ENCODE results near the gene RGL4. TPM values are rescaled to one million over a fixed set of nuclear protein-coding genes. Genes with fewer than 3 reads are reported as not detected.
"Not testable (repeated sequence)": the region's sequence is repeated elsewhere in the genome, so short reads cannot be mapped to it uniquely, and the experiment has no call there.

The RGL4 gene
- total RNA-seq, 2 donors from 2014 or later: 6.5 to 10.2 TPM

DNA sequence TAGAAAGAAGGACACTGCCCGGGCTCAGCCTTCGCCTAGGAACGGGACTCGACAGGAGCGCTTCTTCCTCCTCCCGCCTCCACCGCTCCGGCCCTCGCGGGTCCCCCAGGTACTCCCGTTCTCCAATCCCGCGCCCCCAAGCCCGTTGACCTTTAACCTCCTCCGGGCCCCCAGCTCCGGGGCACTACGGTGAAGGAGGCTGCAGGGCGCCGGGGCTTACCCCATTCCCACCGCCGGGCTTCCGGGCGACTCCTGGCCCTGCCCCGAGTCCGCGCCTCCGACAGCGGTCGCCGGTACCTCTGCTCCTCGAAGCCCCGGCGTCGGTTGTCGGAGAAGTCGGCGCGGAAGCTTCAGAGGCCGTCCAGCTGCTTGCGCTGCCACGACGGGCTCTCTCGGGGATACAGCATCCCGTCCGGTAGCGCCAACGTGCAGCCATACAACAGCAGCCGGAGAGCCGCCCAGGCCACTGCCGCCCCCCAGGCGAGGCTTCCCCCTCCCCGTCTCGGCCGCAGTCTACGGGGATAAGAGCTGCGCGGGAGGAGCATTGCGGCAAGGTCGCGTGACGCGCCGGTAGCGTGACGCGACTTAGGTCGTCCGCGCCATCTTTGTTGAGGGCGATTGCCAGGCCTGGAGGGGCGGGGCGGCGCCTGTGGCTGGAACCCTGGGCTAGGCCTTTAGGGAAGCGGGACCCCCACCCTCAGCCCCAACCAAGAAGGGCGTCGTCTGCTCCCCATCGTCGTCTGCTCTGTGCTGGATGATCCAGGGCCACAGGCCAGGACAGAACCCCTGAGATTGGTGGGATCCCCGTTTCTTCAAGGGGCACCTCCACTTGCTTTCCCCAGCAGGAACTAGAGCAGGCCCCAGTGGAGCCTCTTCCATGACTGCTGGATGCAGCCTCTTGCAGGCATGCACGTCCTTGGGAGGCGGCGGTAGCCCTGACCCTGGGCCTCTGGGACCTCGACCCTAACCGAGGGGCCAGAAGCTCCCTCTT is 26.3 kb downstream of the RGL4 start:
- peak; percentile 91 to 95 for ATAC-seq
- H3K9me3 Mint-ChIP-seq: no peaks in the 10 kb centered on the region
- peak overlapping the region; percentile 73 for H3K4me3 Mint-ChIP-seq
- H3K36me3 Mint-ChIP-seq: no peaks in the 10 kb centered on the region
- peak; percentile 87 for DNase-seq (ENCODE audit: low spot score)
- H3K27me3 Mint-ChIP-seq: no peaks in the 10 kb centered on the region
- H3K4me1 Mint-ChIP-seq (ENCODE audit: low read depth in 2 of 2): peaks cover 6 to 14% of the 10 kb centered on the region in 2 donors
- peak overlapping the region; percentile 76 to 87 for H3K27ac Mint-ChIP-seq

DNA sequence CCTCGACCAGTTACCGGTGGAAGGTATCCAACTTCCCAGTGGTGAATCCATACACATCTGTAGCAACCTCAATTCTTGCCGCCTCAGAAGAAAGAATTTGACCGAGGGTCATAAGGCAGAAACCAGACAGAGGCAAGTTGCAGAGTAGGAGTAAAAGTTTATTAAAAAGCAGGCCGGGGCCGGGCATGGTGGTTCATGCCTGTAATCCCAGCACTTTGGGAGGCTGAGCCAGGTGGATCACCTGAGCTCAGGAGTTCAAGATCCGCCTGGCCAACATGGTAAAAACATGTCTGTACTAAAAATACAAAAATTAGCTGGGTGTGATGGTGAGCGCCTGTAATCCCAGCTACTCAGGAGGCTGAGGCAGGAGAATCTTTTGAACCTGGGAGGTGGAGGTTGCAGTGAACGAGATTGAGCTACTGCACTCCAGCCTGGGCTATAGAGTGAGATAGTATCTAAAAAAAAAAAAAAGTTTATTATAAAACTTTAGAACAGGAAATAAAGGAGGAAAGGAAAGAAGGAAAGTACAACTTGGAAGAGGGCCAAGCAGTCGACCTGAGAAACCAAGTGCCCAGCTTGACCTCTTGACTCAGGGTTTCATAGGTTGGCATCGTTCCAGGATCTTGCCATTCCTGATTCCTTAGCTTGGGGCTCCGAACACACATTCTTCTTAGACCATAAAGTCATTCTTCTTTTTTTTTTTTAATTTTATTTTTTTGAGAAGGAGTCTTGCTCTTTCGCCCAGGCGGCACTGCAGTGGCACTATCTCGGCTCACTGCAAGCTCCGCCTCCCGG is 27.8 kb downstream of the RGL4 start:
- H3K9me3 Mint-ChIP-seq: no peaks in the 10 kb centered on the region
- no peak for ATAC-seq
- H3K4me3 Mint-ChIP-seq: no peak overlapping the region
- H3K36me3 Mint-ChIP-seq: no peaks in the 10 kb centered on the region
- peaks cover 6 to 14% of the 10 kb centered on the region in 2 donors for H3K4me1 Mint-ChIP-seq (ENCODE audit: low read depth in 2 of 2)
- no peak for DNase-seq (ENCODE audit: low spot score)
- peak overlapping the region in 1 of 2 donors; percentile 87 for H3K27ac Mint-ChIP-seq
- H3K27me3 Mint-ChIP-seq: no peaks in the 10 kb centered on the region

DNA sequence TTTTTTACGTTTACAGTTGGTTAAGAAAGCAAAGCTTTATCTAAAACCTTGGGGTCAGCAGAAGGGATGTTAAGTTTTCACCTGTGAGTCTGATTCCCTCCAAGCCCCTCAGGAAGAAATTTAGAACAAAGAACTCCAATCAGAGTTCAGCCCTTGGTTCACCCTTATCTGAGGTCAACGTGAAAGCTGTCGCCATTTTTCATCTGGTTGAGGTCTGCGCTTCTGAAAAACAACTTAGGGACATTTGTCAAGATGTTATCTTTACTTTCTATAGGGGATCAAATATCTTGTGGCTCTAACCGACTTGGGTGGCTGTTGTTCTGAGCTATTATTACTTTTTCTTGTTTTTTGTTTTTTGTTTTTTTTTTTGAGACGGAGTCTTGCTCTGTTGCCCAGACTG is 30.0 kb downstream of the RGL4 start:
- Mint-ChIP-seq H3K27me3 (no peaks in the 10 kb centered on the region), H3K4me3 (no peak overlapping the region), H3K4me1 (ENCODE audit: low read depth in 2 of 2) (peaks cover 0 to 2% of the 10 kb centered on the region in 2 donors), H3K9me3 (no peaks in the 10 kb centered on the region), H3K36me3 (no peaks in the 10 kb centered on the region), H3K27ac (no peak overlapping the region)
- ATAC-seq (no peak), DNase-seq (ENCODE audit: low spot score) (no peak)

DNA sequence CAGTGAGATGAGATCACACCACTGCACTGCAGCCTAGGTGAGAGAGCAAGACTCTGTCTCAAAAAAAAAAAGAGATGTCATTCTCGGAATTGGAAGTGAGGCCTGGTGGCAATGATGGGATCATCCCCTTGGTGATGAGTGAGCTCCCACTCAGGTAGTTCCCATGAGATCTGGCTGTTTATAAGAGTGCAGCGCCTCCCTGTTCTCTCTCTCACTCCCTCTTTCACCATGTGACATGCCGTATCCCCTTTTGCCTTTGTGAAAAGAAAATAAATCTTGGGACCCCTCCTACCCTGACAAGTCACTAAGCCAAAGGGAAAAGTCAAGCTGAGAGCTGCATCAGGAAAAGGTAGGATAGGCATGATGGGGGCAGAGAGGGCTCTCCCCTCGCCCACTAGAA is 31.3 kb downstream of the RGL4 start:
- H3K36me3 Mint-ChIP-seq: no peaks in the 10 kb centered on the region
- H3K4me3 Mint-ChIP-seq: no peak overlapping the region
- no peaks in the 10 kb centered on the region for H3K4me1 Mint-ChIP-seq (ENCODE audit: low read depth in 2 of 2)
- no peaks in the 10 kb centered on the region for H3K9me3 Mint-ChIP-seq
- no peak overlapping the region for H3K27ac Mint-ChIP-seq
- ATAC-seq (no peak), DNase-seq (ENCODE audit: low spot score) (no peak)
- peaks cover 2 to 6% of the 10 kb centered on the region in 2 donors for H3K27me3 Mint-ChIP-seq

DNA sequence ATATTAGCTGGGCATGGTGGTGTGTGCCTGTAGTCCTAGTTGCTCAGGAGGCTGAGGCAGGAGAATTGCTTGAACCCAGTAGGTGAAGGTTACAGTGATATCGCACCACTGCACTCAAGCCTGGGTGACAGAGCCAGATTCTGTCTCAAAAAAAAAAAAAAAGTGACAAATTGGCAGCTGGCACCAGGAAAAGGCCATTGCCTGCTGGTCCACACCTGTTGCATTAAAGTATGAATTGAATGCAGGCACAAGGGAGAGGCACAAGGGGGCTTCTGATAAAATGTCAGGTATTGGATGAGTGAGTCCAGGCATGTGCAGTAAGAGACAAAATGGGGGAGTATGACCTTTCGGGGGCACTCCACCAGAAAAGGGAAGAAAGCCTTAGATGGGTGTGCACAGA is 31.9 kb downstream of the RGL4 start:
- ATAC-seq (no peak), DNase-seq (ENCODE audit: low spot score) (no peak)
- no peak overlapping the region for H3K27ac Mint-ChIP-seq
- H3K36me3 Mint-ChIP-seq: no peaks in the 10 kb centered on the region
- no peaks in the 10 kb centered on the region for H3K9me3 Mint-ChIP-seq
- H3K4me3 Mint-ChIP-seq: no peak overlapping the region
- H3K4me1 Mint-ChIP-seq (ENCODE audit: low read depth in 2 of 2): no peaks in the 10 kb centered on the region
- peaks cover 2 to 6% of the 10 kb centered on the region in 2 donors for H3K27me3 Mint-ChIP-seq

DNA sequence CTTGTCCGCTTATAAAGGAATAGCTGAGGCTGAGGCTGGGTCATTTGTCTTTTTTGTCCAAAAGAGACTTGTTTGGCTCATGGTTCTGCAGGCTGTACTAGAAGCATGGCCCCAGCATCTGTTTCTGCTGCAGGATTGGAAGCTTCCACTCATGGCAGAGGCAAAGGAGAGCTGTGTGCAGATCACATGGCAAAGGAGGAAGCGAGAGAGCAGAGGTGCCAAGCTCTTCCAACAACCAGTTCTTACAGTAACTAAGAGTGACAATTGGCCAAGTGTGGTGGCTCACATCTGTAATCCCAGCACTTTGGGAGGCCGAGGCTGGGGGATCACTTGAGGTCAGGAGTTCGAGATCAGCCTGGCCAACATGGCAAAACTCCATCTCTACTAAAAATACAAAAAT is 37.3 kb downstream of the RGL4 start:
- not testable (repeated sequence) for ATAC-seq; H3K4me3 Mint-ChIP-seq; DNase-seq (ENCODE audit: low spot score); H3K9me3 Mint-ChIP-seq; H3K36me3 Mint-ChIP-seq; H3K27me3 Mint-ChIP-seq; H3K4me1 Mint-ChIP-seq (ENCODE audit: low read depth in 2 of 2); H3K27ac Mint-ChIP-seq

DNA sequence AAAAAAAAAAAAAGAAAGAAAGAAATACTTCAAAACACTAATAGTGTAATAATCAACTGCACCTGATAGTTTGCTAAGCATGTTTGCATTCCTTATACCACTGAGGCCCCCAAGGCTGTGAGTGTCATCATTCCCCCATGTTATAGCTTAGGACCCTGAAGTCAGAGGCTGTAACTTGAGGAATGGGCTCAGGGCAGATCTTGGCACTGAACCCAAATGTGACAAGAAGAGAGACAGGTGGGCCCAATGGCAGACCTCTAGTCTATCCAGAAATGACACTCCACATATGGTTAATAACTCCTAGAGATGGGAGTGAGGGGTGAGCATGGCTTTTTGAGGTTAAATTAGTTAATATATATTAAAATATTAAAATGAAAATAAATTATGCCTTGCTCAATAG is 46.9 kb downstream of the RGL4 start:
- no peak overlapping the region for H3K27ac Mint-ChIP-seq

DNA sequence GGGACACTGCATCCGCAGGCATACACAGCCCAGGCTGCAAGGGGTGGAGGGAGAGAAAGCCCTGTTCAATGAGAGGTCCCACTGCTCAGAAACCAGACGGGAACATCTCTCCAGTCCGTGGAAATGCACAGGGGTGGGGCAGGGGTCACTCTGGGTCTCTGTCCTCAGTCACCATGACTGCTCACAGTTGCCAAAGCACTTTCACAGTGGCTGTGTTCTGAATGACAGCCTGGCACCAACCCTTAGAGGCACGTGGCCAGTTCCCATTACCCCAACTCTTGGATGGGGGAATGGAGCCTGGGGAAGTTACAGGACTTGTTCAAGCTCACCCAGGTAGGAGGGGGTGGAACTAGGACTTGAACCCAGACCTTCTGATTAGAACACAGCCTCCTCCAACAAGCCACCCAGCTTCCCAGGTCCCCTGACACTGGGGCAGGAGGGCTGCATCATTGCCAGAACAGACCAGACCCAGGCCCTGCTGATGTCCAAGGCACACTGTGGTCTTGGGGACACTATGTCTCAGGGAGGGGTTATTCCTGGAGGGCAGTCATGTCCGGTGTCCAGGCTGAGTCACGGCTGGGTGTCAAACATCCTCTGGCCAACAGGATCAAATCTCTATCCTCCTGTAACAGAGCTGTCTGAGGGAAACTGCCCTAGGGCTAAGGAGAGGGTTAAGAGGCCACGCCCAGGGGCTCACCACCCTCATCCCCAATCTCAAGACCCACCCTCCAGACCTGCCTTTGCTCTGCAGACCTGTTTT is 51.9 kb downstream of the RGL4 start:
- H3K4me1 Mint-ChIP-seq (ENCODE audit: low read depth in 2 of 2): peaks cover 0 to 7% of the 10 kb centered on the region in 2 donors
- H3K27me3 Mint-ChIP-seq: no peaks in the 10 kb centered on the region
- no peak overlapping the region for H3K4me3 Mint-ChIP-seq
- ATAC-seq (peak in 1 of 2 donors; percentile 31), DNase-seq (ENCODE audit: low spot score) (no peak)
- peaks cover 12% of the 10 kb centered on the region for H3K36me3 Mint-ChIP-seq
- no peaks in the 10 kb centered on the region for H3K9me3 Mint-ChIP-seq
- no peak overlapping the region for H3K27ac Mint-ChIP-seq

More for the DNA sequence above, 46.9 kb downstream of the RGL4 start:
- H3K4me3 Mint-ChIP-seq: no peak overlapping the region
- no peaks in the 10 kb centered on the region for H3K9me3 Mint-ChIP-seq
- peaks cover 0 to 3% of the 10 kb centered on the region in 2 donors for H3K4me1 Mint-ChIP-seq (ENCODE audit: low read depth in 2 of 2)
- no peaks in the 10 kb centered on the region for H3K27me3 Mint-ChIP-seq
- no peak for DNase-seq (ENCODE audit: low spot score)
- H3K36me3 Mint-ChIP-seq: no peaks in the 10 kb centered on the region
- no peak for ATAC-seq

DNA sequence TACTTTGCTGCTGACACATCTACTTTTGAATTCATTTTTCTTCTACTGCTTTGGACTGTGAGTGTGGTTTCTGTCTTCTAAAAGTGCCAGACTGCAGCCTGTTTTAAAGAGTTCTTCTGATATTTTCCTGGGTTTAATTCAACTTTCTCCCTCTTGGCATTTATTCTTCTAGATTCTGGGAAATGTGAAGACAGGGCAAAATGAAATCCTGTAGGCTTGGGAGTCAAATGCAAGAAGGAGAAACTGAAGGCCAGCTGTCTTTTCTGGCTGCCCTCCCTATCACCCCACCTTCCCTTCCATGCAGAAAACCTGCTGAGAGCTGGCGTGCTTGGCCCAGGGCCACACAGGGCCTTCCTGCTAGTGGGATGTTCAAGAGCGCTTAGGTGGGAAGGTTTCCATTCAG is 52.5 kb downstream of the RGL4 start:
- Mint-ChIP-seq H3K4me1 (ENCODE audit: low read depth in 2 of 2) (peaks cover 0 to 7% of the 10 kb centered on the region in 2 donors), H3K27ac (no peak overlapping the region), H3K4me3 (no peak overlapping the region), H3K36me3 (peaks cover 12% of the 10 kb centered on the region), H3K9me3 (no peaks in the 10 kb centered on the region), H3K27me3 (no peaks in the 10 kb centered on the region)
- DNase-seq (ENCODE audit: low spot score) (no peak), ATAC-seq (no peak)

DNA sequence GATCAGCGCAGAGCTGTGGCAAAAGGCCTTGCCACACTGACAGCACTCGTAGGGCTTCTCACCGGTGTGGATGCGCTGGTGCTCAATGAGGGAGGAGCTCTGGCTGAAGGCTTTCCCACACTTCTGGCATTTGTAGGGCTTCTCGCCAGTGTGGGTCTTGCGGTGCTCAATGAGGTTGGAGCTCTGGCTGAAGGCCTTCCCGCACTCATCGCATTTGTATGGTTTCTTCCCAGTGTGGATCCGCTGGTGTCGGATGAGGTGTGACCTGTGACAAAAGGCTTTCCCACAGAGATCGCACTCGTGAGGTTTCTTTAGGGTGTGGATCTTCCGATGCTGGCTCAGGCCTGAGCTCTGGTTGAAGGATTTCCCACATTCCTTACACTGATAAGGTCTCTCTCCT is 53.2 kb downstream of the RGL4 start:
- Mint-ChIP-seq H3K9me3 (no peaks in the 10 kb centered on the region), H3K27me3 (no peaks in the 10 kb centered on the region), H3K36me3 (peaks cover 12% of the 10 kb centered on the region), H3K4me1 (ENCODE audit: low read depth in 2 of 2) (peaks cover 0 to 7% of the 10 kb centered on the region in 2 donors), H3K4me3 (no peak overlapping the region), H3K27ac (no peak overlapping the region)
- no peak for DNase-seq (ENCODE audit: low spot score)
- no peak for ATAC-seq

DNA sequence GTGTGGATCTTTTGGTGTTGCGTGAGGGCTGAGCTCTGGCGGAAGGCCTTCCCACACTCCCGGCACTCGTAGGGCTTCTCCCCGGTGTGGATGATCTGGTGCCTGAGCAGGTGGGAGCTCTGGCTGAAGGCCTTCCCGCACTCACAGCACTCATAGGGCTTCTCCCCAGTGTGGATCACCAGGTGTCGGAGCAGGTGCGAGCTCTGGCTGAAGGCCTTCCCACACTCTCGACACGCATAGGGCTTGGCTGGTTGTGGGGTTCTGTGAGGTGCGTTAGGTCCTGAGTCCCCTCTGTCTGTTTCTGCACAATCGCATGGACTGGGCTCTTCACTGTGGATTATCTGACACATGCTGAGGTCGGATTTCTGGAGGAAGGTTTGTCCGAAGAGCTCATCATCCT is 53.7 kb downstream of the RGL4 start:
- peaks cover 12% of the 10 kb centered on the region for H3K36me3 Mint-ChIP-seq
- H3K4me3 Mint-ChIP-seq: no peak overlapping the region
- H3K27me3 Mint-ChIP-seq: no peaks in the 10 kb centered on the region
- H3K4me1 Mint-ChIP-seq (ENCODE audit: low read depth in 2 of 2): peaks cover 0 to 7% of the 10 kb centered on the region in 2 donors
- no peak overlapping the region for H3K27ac Mint-ChIP-seq
- no peaks in the 10 kb centered on the region for H3K9me3 Mint-ChIP-seq
- ATAC-seq (no peak), DNase-seq (ENCODE audit: low spot score) (no peak)

DNA sequence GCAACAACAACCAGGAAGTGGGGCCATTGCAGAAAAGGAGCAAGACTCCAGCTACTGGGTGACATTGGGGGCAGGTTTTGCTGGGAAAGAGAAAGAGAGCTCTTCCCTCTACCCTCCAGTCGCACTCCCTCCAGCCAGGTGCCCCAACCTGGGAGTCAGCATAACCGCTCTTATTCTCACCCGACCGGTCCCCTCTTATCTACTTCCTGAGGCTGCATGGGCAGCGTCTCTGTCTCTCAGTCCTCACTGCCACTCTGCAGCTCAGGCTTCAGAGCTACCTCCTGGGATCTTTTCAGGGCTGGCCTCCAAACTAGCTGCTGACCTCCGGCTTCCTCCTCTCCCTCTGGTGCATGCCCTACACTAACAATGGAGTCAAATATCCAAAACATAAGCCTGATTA is 55.0 kb downstream of the RGL4 start:
- H3K27ac Mint-ChIP-seq: peak overlapping the region in 1 of 2 donors; percentile 27
- H3K4me1 Mint-ChIP-seq (ENCODE audit: low read depth in 2 of 2): peaks cover 12 to 18% of the 10 kb centered on the region in 2 donors
- no peak for ATAC-seq
- H3K9me3 Mint-ChIP-seq: no peaks in the 10 kb centered on the region
- H3K4me3 Mint-ChIP-seq: no peak overlapping the region
- no peaks in the 10 kb centered on the region for H3K27me3 Mint-ChIP-seq
- DNase-seq (ENCODE audit: low spot score): no peak
- peaks cover 12% of the 10 kb centered on the region for H3K36me3 Mint-ChIP-seq
